Coronary artery (tissue), 2 donors: ENCODE measurements around the gene FOXN3.
"Not testable (repeated sequence)": the region's sequence is repeated elsewhere in the genome, so short reads cannot be mapped to it uniquely, and the experiment has no call there.

Source experiments
- DNase-seq: peaks from one replicate; pipeline ENCODE4 v3.0.0-alpha.2; 2017; ENCODE audit warnings: low spot score
- H3K27ac ChIP-seq, 2 donors: fragments of 200-600 bp; sonication (generic); one replicate each; pipeline ENCODE4 v1.5.1; 2016 to 2019
- H3K4me3 ChIP-seq: fragments of 200-600 bp; sonication (generic); 2 replicates; pipeline ENCODE4 v1.5.1; 2016; ENCODE audit warnings: mild to moderate bottlenecking, moderate library complexity
- CTCF ChIP-seq: fragments of 200-600 bp; sonication (generic); IDR thresholded peaks from one replicate; pipeline ENCODE4 v1.5.1; 2019; ENCODE audit warnings: antibody characterized with exemption

Gene FOXN3

DNA sequence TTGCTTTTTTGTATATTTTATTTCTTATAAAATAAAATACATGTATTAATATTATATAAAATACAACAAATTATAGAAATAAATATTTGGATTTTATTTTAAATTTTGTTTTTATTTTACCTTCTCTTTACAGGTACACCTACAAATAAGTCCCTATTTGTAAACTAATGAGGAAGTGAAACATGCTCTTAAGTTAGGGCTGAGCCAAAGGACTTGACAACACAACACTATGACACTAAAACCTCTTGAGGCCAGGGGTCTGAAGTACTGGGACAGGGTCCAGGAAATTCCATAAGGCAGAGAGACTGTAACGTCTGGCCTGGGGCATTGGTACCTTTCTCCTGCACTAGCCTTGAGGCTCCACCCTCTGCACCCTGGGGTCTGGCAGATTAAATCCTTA lies 293.2 kb downstream of the FOXN3 start:
- H3K27ac ChIP-seq = no peak overlapping the region
- DNase-seq = no peak
- TF ChIP-seq CTCF = no peak
- H3K4me3 ChIP-seq = no peak overlapping the region

DNA sequence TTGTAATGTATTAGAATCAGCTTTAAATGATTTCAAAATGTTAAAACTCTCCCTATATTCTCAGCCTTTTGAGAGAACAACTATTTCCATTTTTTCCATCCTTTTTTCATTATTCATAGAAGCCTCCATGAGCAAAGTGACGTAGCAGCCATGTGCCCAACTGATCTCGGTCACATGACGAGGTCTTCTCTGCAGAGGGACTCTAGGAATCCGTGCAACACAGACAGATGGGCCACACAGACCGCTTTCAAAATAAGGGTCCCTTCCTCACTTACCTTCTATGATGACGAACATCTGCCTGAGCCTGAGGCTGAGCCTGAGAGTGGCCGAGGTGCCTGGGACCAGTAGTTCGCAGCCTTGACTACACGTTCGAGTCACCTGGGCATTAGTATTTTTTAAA lies 293.8 kb downstream of the FOXN3 start:
- H3K4me3 ChIP-seq = no peak overlapping the region
- no peak overlapping the region for H3K27ac ChIP-seq
- TF ChIP-seq CTCF = no peak
- DNase-seq = no peak

GRCh38 chr14:89121968-89122620 lies 294.9 kb downstream of the FOXN3 start:
- Histone ChIP-seq H3K4me3 (no peak overlapping the region), H3K27ac (no peak overlapping the region)
- no peak for TF ChIP-seq CTCF
- no peak for DNase-seq

- no peak for DNase-seq
- no peak overlapping the region for H3K4me3 ChIP-seq
- TF ChIP-seq CTCF = no peak
- no peak overlapping the region for H3K27ac ChIP-seq
Measured at GRCh38 chr14:89117012-89117411, 300.0 kb downstream of the FOXN3 start.

- DNase-seq = no peak
- Histone ChIP-seq H3K27ac (no peak overlapping the region), H3K4me3 (no peak overlapping the region)
- TF ChIP-seq CTCF = no peak
Measured at GRCh38 chr14:89114109-89114508, 302.9 kb downstream of the FOXN3 start.

DNA sequence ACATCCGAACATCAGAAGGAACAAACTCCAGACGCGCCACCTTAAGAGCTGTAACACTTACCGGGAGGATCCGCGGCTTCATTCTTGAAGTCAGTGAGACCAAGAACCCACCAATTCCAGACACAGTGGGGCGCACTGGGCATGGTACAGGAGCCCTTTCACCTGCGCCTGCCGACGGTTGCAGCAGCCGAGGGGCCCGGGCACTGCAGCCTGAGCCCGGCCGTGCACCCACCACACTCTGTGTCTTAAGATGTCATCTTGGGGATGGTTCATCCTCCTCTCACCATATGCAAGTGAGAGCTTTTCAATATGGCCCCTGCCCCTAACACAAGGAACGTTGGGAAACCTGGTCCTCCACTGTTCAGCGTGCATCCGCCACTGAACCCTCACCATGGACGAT lies 304.3 kb downstream of the FOXN3 start:
- no peak for TF ChIP-seq CTCF
- no peak overlapping the region for H3K4me3 ChIP-seq
- H3K27ac ChIP-seq = no peak overlapping the region
- no peak for DNase-seq

GRCh38 chr14:89111766-89112543 lies 305.1 kb downstream of the FOXN3 start:
- not testable (repeated sequence) for H3K27ac ChIP-seq, DNase-seq, H3K4me3 ChIP-seq

GRCh38 chr14:89111232-89111631 lies 305.8 kb downstream of the FOXN3 start:
- not testable (repeated sequence) for DNase-seq

More at GRCh38 chr14:89111232-89111631, 305.8 kb downstream of the FOXN3 start:
- H3K4me3 ChIP-seq, H3K27ac ChIP-seq: not testable (repeated sequence)
